GM21447 (cell line): ENCODE data around the gene SHISAL2B.
"Not testable (repeated sequence)": the region's sequence is repeated elsewhere in the genome, so short reads cannot be mapped to it uniquely, and the experiment has no call there.

Source experiments
- ATAC-seq: cut with Tn5 transposase; IDR thresholded peaks from one replicate; pipeline ENCODE4 v1.9.1; 2021; ENCODE audit not compliant: unreplicated experiment

The SHISAL2B gene

DNA sequence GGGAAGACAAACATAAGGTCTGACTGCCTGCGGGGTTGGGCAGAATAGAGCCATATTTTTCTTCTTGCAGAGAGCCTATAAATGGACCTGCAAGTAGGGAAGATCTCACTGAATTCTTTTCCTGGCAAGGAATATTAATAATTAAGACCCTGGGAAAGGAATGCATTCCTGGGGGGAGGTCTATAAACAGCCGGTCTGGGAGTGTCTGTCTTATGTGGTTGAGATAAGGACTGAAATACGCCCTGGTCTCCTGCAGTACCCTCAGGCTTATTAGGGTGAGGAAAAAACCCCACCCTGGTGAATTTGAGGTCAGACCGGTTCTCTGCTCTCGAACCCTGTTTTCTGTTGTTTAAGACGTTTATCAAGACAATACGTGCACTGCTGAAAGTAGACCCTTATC lies 6.1 kb downstream of the SHISAL2B start:
- not testable (repeated sequence) for ATAC-seq

- no peak for ATAC-seq
Measured at GRCh38 chr5:64700765-64701164, 10.5 kb downstream of the SHISAL2B start.

GRCh38 chr5:64706074-64706473 lies 15.8 kb downstream of the SHISAL2B start:
- ATAC-seq, result not testable (repeated sequence)

GRCh38 chr5:64707191-64707590 lies 16.9 kb downstream of the SHISAL2B start:
- ATAC-seq, result no peak

DNA sequence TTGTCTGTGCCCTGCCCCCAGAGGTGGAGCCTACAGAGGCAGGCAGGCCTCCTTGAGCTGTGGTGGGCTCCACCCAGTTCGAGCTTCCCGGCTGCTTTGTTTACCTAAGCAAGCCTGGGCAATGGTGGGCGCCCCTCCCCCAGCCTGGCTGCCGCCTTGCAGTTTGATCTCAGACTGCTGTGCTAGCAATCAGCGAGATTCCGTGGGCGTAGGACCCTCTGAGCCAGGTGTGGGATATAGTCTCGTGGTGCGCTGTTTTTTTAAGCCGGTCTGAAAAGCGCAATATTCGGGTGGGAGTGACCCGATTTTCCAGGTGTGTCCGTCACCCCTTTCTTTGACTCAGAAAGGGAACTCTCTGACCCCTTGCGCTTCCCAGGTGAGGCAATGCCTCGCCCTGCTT lies 24.2 kb downstream of the SHISAL2B start:
- ATAC-seq, result not testable (repeated sequence)

DNA sequence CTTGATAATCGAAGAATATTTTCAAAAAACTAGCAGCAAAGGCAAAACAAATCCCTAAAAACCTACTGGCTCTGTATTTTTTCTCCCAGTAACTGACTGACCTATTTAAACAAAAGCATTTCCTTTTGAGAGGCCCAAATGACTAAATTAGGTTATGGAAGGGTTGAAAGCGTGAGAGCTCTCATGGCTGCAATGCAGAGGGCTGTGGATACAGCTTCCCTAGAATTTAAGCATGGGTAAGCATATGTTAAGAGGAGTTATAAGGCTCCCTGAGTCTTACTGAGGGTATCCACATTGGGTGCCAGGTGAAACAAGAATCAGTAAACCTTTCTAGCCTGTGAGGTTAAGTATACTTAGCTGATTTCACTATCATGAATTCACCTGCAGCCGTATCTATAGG lies 32.3 kb downstream of the SHISAL2B start:
- ATAC-seq, result no peak

- ATAC-seq, result no peak
Measured at GRCh38 chr5:64727150-64727549, 36.8 kb downstream of the SHISAL2B start.

DNA sequence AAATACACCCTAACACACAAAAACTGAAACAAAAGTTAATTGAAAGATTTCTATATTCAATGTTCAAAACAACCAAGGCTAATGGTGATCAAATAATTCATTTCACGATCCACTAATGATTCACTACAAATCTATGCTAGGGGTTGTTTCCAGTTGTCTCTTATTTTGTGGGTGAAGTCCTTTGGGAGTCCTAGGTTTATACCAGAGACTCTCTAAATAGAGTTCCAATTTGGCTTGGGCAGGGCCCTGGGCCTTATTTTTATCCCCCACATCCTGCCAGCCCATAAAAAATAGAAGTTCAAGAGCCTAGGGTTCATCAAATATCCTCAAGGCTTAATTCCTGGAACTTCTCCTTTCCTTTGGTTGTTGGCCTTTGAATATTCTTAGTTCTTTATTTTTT lies 52.1 kb downstream of the SHISAL2B start:
- ATAC-seq, result no peak

GRCh38 chr5:64742821-64743220 lies 52.5 kb downstream of the SHISAL2B start:
- ATAC-seq, result no peak

DNA sequence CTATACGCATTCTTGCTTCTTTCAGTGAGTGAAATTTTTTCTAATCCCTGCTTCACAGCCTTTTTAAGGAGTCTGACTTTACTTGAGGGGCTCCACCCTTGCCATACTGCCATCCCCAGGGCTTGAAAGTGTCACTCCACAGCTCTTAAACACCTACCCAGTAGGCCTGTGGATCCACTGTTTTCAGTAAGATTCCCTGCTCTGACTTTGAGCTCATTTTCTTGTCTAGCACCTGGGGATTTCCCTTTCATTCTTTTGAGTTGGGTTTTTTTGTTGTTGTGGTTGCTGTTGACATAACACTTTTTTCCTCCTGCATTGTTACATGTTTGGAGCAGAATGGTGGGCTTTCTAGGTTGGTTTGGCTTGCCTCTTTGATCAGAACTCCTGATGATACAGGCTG lies 54.6 kb downstream of the SHISAL2B start:
- no peak for ATAC-seq

GRCh38 chr5:64746446-64746845 lies 56.1 kb downstream of the SHISAL2B start:
- ATAC-seq, result no peak

- no peak for ATAC-seq
Measured at GRCh38 chr5:64749385-64749784, 59.1 kb downstream of the SHISAL2B start.

- ATAC-seq, result no peak
Measured at GRCh38 chr5:64754066-64754465, 63.8 kb downstream of the SHISAL2B start.

DNA sequence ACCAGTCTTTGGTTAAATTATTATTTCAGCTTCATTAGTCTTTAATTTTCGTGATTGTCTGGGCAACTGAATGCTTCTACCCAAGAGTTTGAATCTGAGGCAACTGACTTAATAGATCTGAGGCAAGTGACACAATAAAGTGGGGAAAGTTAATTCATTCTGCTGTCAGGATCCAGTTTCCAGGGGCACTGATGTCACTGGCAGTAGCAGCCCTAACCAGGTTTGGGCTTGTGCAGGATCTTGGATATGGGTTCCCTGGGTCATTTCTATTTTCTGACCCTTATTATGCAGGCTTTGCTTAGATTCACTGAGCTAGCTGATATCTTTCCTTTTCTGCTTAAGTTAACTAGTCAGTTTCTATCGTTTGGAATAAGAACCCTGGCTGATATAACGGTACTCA lies 68.6 kb downstream of the SHISAL2B start:
- no peak for ATAC-seq

GRCh38 chr5:64759960-64760660 lies 69.8 kb downstream of the SHISAL2B start:
- ATAC-seq, result no peak

- no peak for ATAC-seq
Measured at GRCh38 chr5:64763948-64764503, 73.7 kb downstream of the SHISAL2B start.

- ATAC-seq, result no peak
Measured at GRCh38 chr5:64765804-64766504, 75.7 kb downstream of the SHISAL2B start.

DNA sequence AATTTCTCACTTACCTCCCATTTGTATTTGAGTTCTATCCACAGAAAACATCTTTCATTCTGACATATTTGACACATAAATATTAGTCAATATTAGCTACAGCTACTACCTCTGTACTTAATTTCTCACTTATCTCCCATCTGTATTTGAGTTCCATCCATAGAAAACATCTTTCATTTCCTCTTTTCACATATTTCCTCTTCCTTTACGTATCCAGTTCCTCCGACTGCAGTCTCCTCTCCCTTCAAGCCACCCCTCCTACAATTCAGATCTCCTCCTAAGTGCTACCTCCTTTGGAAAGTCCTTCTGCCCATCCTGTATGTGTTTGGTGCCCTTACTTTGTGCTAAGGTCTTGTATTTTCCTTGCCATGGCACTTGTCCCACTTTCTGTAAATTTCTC lies 76.6 kb downstream of the SHISAL2B start:
- ATAC-seq, result no peak
